KBM-7 (cell line): ENCODE results near the gene C11orf65.
"Not testable (repeated sequence)": the region's sequence is repeated elsewhere in the genome, so short reads cannot be mapped to it uniquely, and the experiment has no call there.

Experiments
- DNase-seq: peaks from one replicate; pipeline ENCODE4 v3.0.0-alpha.2; 2015
- in situ Hi-C: fragments of 300-500 bp; cut with MboI; formaldehyde crosslinking; loops from 2 replicates; pipeline ENCODE4 v1.14.3; 2020; ENCODE audit warnings: low sequenced_read_pairs, low pct_unique_long_range_greater_than_20kb, mixed read lengths

Gene C11orf65

DNA sequence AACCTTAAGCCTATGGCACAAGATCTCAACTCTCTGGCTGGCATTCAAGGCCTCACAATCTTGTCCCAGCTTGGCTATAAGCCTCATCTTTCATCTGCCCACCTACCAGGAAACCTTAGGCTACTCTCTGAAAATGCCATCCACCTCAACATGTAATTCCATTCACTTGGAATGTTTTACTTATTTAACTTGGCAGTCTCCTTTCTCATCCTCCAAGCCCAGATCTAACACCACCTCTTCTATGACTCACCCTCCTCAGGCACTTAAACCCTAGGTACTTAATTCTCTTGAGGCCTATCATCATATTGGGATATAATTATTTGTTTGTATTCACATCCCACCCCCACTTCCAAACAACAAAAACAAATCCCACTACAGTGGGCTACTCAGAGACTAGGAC lies 15.8 kb upstream of the C11orf65 start:
- in situ Hi-C loops, result no loop called here
- no peak for DNase-seq

DNA sequence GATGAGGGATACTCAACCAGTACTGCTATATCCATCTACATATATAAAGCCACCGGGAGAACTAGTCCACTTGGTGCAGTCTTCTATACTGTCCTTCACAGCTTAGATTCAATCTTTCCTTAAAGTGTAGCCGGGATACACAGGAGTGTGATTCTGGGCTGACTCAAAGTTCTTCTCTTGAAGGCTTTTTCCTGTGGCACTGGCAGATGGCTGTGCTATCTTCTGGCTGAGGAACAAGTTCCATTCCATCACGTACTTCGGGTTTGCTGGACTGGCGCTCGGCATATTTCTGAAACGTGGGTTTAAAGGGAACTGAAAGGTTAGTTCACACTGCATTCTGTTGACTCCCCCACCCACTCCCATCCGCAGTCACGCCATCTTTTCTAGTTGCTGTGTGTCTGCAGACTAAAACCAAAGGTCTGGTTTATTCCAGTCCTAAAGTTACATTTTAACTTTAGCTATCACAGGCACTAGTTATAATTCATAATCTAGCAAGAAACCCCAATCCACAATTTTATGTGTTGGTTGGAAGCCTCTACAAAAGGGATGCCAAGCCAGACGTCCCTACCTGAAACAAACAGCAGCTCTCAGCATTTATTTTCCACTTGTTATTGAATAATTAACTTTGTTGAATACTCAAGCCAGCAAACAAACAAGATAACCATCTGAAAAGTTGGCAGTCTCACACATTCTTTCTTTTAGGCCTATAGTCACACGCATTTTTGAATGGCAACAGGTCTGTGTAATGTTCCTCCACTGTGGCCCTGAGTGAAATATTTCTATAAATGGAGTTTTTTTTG lies 7.5 kb upstream of the C11orf65 start:
- no peak for DNase-seq
- in situ Hi-C loops, result no loop called here

DNA sequence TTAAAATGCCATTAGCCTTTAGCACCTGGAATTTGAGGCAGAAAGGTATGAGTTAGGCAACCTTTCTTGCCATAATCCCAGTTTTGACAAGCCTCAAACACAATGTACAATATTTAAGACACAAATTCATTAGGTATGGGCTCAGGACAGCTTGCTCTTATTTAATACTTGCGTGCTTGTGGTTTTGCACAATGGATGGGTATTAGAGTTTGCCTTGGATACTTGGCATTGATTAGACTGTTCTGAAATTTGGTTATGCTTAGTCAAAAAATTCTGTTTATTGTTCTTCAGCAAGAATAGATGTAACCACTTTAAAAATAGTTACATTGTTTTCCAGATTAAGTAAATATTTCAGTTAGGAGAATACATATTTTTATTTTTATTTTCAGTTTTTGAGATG lies 5.4 kb upstream of the C11orf65 start:
- no peak for DNase-seq
- in situ Hi-C loops, result no loop called here

DNA sequence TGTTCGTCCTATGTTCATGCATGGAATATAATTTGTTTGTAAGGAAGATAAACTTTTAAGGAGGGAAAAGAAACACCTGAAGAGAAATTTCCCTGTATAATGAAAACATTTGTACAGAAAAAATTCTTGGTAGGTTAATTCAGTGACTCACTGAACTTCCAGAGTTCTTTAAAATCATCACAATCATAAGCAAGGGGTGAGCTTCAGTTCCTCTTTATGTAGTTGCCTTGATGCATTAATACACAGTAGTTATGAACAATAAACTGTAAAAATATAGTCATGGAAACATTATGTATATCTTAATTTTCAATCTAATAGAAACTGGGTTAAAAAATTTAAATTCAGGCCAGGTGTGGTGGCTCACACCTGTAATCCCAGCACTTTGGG lies 1.1 kb upstream of the C11orf65 start:
- no peak for DNase-seq
- in situ Hi-C loops, result no loop called here

- in situ Hi-C loops, result no loop called here
- DNase-seq, result peak; percentile 12
Measured at GRCh38 chr11:108466405-108466804, 924 bp downstream of the C11orf65 start.

DNA sequence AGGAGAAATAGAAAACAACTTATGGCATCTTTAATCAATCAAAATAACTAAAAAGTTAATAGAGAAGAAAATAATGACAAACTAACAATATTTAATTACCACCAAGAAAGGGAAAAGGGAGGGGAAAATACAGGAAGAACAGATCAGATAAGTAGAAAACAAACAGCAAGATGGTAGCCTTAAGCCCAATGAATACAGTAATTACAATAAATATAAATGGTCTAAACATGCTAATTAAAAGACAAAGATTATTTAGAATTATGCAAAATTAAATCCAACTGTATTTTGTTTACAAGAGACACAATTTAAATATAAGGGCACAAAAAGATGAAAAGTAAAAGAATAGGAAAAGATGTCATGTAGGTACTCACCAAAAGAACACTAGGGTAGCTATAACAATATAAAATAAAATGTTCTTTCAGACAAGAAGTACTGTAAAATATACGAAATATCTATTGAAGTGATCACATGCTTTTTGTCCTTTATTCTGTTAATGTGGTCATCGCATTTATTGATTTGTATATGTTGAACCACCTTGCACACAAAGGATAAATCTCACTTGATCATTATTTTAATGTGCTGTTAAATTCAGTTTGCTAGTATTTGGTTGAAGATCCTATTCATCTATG lies 14.0 kb downstream of the C11orf65 start:
- in situ Hi-C loops, result no loop called here
- DNase-seq, result no peak

DNA sequence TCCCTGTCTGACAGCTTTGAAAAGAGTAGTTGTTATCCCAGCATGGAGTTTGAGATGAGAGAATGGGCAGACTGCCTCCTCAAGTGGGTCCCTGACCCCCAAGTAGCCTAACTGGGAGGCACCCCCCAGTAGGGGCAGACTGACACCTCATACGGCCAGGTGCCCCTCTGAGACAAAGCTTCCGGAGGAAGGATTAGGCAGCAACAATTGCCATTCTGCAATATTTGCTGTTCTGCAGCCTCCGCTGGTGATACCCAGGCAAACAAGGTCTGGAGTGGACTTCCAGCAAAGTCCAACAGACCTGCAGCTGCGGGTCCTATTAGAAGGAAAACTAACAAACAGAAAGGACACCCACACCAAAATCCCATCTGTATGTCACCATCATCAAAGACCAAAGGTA lies 25.9 kb downstream of the C11orf65 start:
- in situ Hi-C loops, DNase-seq: not testable (repeated sequence)

DNA sequence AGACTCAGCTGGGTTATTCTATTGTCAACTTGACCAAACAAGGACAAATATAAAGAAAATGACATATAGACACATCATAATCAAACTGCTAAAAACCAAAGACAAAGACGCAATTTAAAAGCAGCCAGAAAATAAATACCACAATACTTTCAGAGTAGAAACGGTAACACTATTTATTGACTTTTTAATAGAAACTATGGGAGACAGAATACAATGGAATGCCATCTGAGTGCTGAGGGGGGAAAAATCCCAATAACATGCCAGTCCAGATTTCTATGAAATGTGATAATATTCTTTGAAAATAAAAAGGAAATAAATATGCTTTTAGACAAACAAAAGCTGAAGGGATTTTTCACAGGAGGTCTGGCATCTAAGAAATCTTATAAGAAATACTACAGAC lies 30.7 kb downstream of the C11orf65 start:
- in situ Hi-C loops, result no loop called here
- DNase-seq, result no peak

DNA sequence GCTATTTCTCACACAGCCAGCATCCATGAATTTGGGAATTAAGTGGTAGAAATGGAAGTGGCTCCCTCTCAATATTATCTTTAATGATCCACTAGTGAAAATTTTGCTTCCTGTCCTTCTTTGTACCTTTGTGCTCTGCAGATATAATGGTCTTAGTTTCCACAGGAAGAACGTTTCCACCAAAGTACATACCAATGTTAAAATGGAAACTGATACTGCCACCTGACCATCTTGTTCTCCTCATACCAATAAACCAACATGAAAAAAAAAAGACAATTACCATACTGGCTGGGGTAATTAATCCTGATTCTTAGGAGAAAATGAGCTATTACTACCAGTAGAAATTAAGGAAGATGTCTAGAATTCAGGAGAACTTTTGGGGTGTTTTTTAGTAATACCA lies 32.3 kb downstream of the C11orf65 start:
- no peak for DNase-seq
- in situ Hi-C loops, result no loop called here

DNA sequence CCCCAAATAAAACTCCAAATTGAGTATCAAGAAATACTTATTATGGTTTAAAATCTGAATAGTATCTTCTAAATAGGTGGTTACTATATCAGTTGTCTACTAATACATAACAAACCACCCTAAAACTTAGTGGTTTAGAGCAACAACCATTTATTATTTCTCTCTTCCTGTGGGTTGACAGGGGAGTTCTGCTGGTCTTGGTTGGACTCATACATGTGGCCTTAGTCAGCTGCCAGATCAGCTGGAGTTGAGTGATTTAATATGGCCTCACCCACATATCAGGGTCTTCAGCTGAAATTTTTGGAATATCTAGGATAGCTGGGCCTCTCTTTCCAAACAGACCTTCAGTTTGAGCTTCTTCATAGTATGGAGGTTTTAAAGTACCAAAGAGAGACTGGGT lies 34.5 kb downstream of the C11orf65 start:
- in situ Hi-C loops, result no loop called here
- DNase-seq, result no peak

GRCh38 chr11:108431997-108432396 lies 35.3 kb downstream of the C11orf65 start:
- in situ Hi-C loops, result no loop called here
- DNase-seq, result no peak

GRCh38 chr11:108431370-108431769 lies 36.0 kb downstream of the C11orf65 start:
- DNase-seq, result no peak
- in situ Hi-C loops, result no loop called here

DNA sequence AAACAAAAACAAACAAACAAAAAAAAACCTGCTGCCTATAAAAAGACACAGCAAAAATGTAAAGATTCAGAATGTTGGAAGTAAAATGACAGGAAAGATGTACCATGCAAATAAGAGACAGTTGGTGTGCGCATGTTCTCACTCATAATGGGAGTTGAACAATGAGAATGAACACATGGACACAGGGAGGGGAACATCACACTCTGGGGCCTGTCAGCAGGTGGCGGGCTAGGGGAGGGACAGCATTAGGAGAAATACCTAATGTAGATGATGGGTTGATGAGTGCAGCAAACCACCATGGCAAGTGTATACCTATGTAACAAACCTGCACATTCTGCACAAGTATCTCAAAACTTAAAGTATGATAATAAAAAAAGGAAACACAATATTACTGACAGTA lies 49.8 kb downstream of the C11orf65 start:
- in situ Hi-C loops, result not testable (repeated sequence)
- peak; percentile 42 for DNase-seq

DNA sequence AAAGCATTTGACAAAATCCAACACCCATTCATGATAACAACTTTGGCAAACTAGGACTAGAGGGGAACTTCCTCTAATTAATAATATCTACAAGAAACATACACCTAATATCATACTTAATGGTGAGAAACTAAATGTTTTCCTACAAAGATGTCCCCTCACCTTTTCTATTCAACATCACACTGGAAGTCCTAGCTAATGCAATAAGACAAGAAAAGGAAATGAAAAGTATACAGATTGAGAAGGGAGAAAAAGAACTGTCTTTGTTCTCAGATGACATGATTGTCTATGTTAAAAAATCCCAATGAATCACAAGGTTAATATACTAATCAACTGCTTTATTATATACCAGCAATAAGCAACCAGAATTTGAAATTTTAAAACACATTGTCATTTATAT lies 52.4 kb downstream of the C11orf65 start:
- no peak for DNase-seq
- in situ Hi-C loops, result no loop called here

DNA sequence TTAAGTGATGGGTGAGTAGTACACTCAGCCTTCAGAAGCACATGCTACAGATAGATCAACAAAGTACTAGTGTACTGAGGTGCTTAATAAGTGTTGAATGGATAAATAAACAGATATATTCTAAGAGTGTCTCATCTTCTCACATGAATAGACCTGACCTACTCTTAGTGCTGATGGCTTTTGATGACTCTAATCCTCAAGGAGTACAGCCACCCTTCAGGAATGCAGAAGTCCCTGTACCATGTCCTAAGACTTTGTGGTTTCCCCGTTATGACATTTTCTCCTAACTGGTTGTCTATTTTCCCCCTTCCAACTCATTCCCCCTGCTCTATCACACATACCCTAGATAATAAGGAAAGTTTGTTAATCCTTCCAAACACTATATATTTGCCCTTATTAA lies 61.6 kb downstream of the C11orf65 start:
- in situ Hi-C loops, result no loop called here

DNA sequence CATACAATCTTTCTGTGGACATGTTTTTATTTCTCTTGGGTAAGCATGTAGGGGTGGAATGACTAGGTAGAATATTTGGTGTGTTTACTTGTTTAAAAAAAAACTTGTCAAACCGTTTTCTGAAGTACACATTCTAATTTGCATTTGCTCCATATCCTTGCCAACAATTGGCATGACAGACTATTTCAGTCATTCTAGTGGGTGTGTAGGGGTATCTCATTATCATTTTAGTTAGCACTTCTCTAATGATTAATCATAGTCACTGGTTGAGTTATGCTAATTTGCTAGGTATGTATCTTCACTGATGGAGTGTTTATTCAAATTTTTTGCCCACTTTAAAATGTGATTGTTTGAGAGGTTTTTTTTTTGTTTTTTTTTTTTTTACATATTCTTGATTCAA lies 64.3 kb downstream of the C11orf65 start:
- in situ Hi-C loops, result no loop called here
- no peak for DNase-seq

More for the DNA sequence above, 61.6 kb downstream of the C11orf65 start:
- no peak for DNase-seq

DNA sequence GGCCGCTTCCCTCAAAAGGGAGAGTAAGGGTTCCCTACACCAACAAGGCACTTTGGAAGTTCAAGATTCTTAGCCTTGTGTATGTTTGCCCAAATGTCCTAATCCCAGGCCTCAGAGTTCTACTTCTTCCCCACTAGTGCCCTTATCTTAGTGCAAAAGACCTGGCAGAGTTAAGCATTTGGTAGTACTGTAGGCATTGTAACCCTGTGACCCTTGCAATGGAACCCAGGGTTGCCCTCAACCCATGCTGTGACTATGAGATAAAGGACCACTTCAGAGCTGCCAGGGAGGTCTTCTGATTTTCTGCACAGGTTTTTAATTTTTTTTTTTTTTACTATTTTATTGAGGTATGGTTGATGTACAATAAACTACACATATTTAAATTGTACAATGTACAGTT lies 65.1 kb downstream of the C11orf65 start:
- in situ Hi-C loops, result no loop called here
- DNase-seq, result no peak

DNA sequence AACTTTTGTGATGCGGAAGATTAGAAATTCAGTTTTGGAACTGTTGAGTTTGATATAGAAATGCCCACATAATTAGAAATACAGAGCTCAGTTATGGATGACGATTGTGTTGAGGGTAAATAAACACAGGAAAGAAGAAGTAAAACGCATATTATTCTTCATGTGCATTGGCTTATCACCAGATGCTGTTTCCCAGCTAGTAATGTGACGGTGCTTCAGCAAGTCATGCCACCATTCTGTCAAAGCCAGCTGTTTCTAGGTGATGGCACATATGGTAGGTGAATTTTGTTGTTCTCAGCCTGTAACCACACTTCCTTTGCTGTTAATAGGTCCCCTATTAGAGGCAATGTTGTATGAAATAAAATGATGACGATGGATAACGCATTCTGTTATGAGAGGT lies 68.9 kb downstream of the C11orf65 start:
- DNase-seq, result no peak
- in situ Hi-C loops, result no loop called here

GRCh38 chr11:108396672-108397071 lies 70.7 kb downstream of the C11orf65 start:
- DNase-seq, in situ Hi-C loops: not testable (repeated sequence)

DNA sequence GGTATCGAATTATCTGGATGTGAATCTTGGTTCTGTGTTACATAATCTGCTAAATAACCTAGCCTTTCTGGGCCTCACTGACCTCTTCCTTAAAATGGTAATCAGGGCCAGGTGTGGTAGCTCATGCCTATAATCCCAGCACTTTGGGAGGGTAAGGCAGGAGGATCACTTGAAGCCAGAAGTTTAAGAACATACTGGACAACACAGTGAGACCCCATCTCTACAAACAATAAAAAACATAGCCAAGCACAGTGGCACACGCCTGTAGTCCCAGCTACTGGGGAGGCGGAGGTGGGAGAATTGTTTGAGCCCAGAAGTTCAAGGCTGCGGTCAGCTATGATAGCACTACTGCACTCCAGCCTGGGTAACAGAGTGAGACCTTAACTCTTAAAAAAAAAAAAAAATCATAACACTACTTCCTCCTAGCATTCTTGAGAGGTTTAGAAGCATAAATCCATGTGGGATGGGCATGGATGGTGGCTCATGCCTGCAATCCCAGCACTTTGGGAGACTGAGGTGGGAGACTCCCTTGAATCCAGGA lies 72.5 kb downstream of the C11orf65 start:
- in situ Hi-C loops, result no loop called here
- DNase-seq, result no peak

GRCh38 chr11:108393046-108393445 lies 74.3 kb downstream of the C11orf65 start:
- in situ Hi-C loops, result no loop called here
- no peak for DNase-seq
